Non-pigmented ciliary epithelial cell (primary cell): ENCODE measurements around the gene EGFL8.
"Not testable (repeated sequence)": the region's sequence is repeated elsewhere in the genome, so short reads cannot be mapped to it uniquely, and the experiment has no call there.

Experiments
- DNase-seq: peaks from one replicate; pipeline ENCODE4 v3.0.0-alpha.2; 2010; ENCODE audit warnings: low read depth

EGFL8 gene

GRCh38 chr6:32196682-32197616 is 32.6 kb downstream of the EGFL8 start:
- DNase-seq, result no peak

GRCh38 chr6:32198345-32198696 is 33.9 kb downstream of the EGFL8 start:
- DNase-seq, result no peak

- no peak for DNase-seq
These were observed 34.5 kb downstream of the EGFL8 start for GRCh38 chr6:32198866-32199265.

- no peak for DNase-seq
These were observed 36.5 kb downstream of the EGFL8 start for GRCh38 chr6:32200711-32201475.

GRCh38 chr6:32202186-32202585 is 37.8 kb downstream of the EGFL8 start:
- DNase-seq, result no peak

GRCh38 chr6:32203426-32204267 is 39.3 kb downstream of the EGFL8 start:
- no peak for DNase-seq

- DNase-seq, result no peak
These were observed 39.9 kb downstream of the EGFL8 start for GRCh38 chr6:32204268-32204715.

GRCh38 chr6:32208996-32209395 is 44.6 kb downstream of the EGFL8 start:
- DNase-seq, result no peak

- no peak for DNase-seq
These were observed 45.8 kb downstream of the EGFL8 start for GRCh38 chr6:32210191-32210601.

- DNase-seq, result not testable (repeated sequence)
These were observed 47.0 kb downstream of the EGFL8 start for GRCh38 chr6:32211432-32211831.

- no peak for DNase-seq
These were observed 47.8 kb downstream of the EGFL8 start for GRCh38 chr6:32212076-32212760.

- no peak for DNase-seq
These were observed 49.3 kb downstream of the EGFL8 start for GRCh38 chr6:32213649-32214048.

GRCh38 chr6:32214126-32214525 is 49.7 kb downstream of the EGFL8 start:
- DNase-seq, result no peak

GRCh38 chr6:32215617-32216016 is 51.2 kb downstream of the EGFL8 start:
- DNase-seq, result no peak

- DNase-seq, result no peak
These were observed 51.9 kb downstream of the EGFL8 start for GRCh38 chr6:32216285-32216684.

GRCh38 chr6:32216998-32217397 is 52.6 kb downstream of the EGFL8 start:
- no peak for DNase-seq
